Measurements from ENCODE around the gene MAN1A1.
"Not testable (repeated sequence)": the region's sequence is repeated elsewhere in the genome, so short reads cannot be mapped to it uniquely, and the experiment has no call there.

MAN1A1 gene

GRCh38 chr6:119297049-119297448, 52.5 kb downstream of the MAN1A1 start:
- DNase-seq = no peak

GRCh38 chr6:119296036-119297035, 53.2 kb downstream of the MAN1A1 start:
- DNase-seq = no peak

- no peak for DNase-seq
Measured at GRCh38 chr6:119294984-119295383, 54.6 kb downstream of the MAN1A1 start.

GRCh38 chr6:119291060-119291459, 58.5 kb downstream of the MAN1A1 start:
- DNase-seq = not testable (repeated sequence)

GRCh38 chr6:119290306-119290705, 59.3 kb downstream of the MAN1A1 start:
- DNase-seq = no peak

- DNase-seq = no peak
Measured at GRCh38 chr6:119289651-119290050, 59.9 kb downstream of the MAN1A1 start.

- no peak for DNase-seq
Measured at GRCh38 chr6:119285908-119286625, 63.5 kb downstream of the MAN1A1 start.

- no peak for DNase-seq
Measured at GRCh38 chr6:119284861-119285521, 64.6 kb downstream of the MAN1A1 start.

- no peak for DNase-seq
Measured at GRCh38 chr6:119283979-119284545, 65.5 kb downstream of the MAN1A1 start.

- no peak for DNase-seq
Measured at GRCh38 chr6:119283214-119283613, 66.3 kb downstream of the MAN1A1 start.

GRCh38 chr6:119280668-119281067, 68.9 kb downstream of the MAN1A1 start:
- no peak for DNase-seq

GRCh38 chr6:119280080-119280479, 69.5 kb downstream of the MAN1A1 start:
- no peak for DNase-seq

GRCh38 chr6:119278625-119279024, 70.9 kb downstream of the MAN1A1 start:
- DNase-seq = no peak

GRCh38 chr6:119277052-119277451, 72.5 kb downstream of the MAN1A1 start:
- no peak for DNase-seq

GRCh38 chr6:119276211-119276610, 73.3 kb downstream of the MAN1A1 start:
- no peak for DNase-seq

- DNase-seq = peak; percentile 22
Measured at GRCh38 chr6:119274197-119274595, 75.4 kb downstream of the MAN1A1 start.

GRCh38 chr6:119273272-119274196, 76.0 kb downstream of the MAN1A1 start:
- peak; percentile 11 for DNase-seq

GRCh38 chr6:119270545-119270944, 79.0 kb downstream of the MAN1A1 start:
- DNase-seq = no peak

- no peak for DNase-seq
Measured at GRCh38 chr6:119269266-119270103, 80.1 kb downstream of the MAN1A1 start.

GRCh38 chr6:119267126-119267905, 82.2 kb downstream of the MAN1A1 start:
- DNase-seq = no peak

Measured in NCI-H524 treated with DMSO at 0.1 percent for 48 hours (cell line).